H9 (cell line): ENCODE measurements around the gene UBP1. TPM values are rescaled to one million over a fixed set of nuclear protein-coding genes. Genes with fewer than 3 reads are reported as not detected.
A peak's percentile ranks its signal among the peaks of the same experiment; 100 is the strongest.

Source experiments
- DNase-seq: peaks from one replicate; pipeline ENCODE4 v3.0.0-alpha.2; 2017
- H2AFZ ChIP-seq: one replicate; pipeline ENCODE4 v1.6.1; 2013; ENCODE audit warnings: mild to moderate bottlenecking, low read length, control low read depth, moderate library complexity
- H2AK5ac ChIP-seq: 2 replicates; pipeline ENCODE4 v1.6.1; 2013; ENCODE audit warnings: low read length, control low read depth, mixed read lengths; ENCODE audit not compliant: insufficient read length
- H2BK120ac ChIP-seq: one replicate; pipeline ENCODE4 v1.6.1; 2013; ENCODE audit warnings: low read depth, mild to moderate bottlenecking, low read length, control low read depth, inconsistent platforms; ENCODE audit not compliant: poor library complexity, severe bottlenecking
- H2BK12ac ChIP-seq: 2 replicates; pipeline ENCODE4 v1.6.1; 2013; ENCODE audit warnings: low read length, control low read depth, mixed read lengths, low read depth; ENCODE audit not compliant: insufficient read length
- H2BK15ac ChIP-seq: 2 replicates; pipeline ENCODE4 v1.6.1; 2013; ENCODE audit warnings: low read depth, low read length, control low read depth
- H2BK20ac ChIP-seq: one replicate; pipeline ENCODE4 v1.6.1; 2013; ENCODE audit warnings: low read depth, mild to moderate bottlenecking, low read length, control low read depth, inconsistent platforms; ENCODE audit not compliant: poor library complexity, severe bottlenecking
- H2BK5ac ChIP-seq: 2 replicates; pipeline ENCODE4 v1.6.1; 2013; ENCODE audit warnings: low read length, control low read depth, mixed read lengths; ENCODE audit not compliant: insufficient read length
- H3K14ac ChIP-seq: 2 replicates; pipeline ENCODE4 v1.6.1; 2013; ENCODE audit warnings: low read length, control low read depth; ENCODE audit not compliant: insufficient read depth
- H3K18ac ChIP-seq: 2 replicates; pipeline ENCODE4 v1.6.1; 2013; ENCODE audit warnings: low read depth, mild to moderate bottlenecking, mixed read lengths, low read length, control low read depth; ENCODE audit not compliant: insufficient read length
- H3K23ac ChIP-seq: 2 replicates; pipeline ENCODE4 v1.6.1; 2013; ENCODE audit warnings: low read length, control low read depth, mixed read lengths, low read depth; ENCODE audit not compliant: insufficient read length
- H3K23me2 ChIP-seq: 2 replicates; pipeline ENCODE4 v1.6.1; 2013; ENCODE audit warnings: low read depth, mild to moderate bottlenecking, mixed read lengths, low read length, control low read depth; ENCODE audit not compliant: insufficient read length, poor library complexity, severe bottlenecking
- H3K27ac ChIP-seq: 2 replicates; pipeline ENCODE4 v1.5.1; 2013; ENCODE audit warnings: low read length, control low read depth, mixed read lengths, low read depth; ENCODE audit not compliant: insufficient read length
- H3K27me3 ChIP-seq: 2 replicates; pipeline ENCODE4 v1.6.1; 2013; ENCODE audit warnings: low read length, control low read depth, inconsistent platforms; ENCODE audit not compliant: insufficient read depth
- H3K4ac ChIP-seq: 2 replicates; pipeline ENCODE4 v1.6.1; 2013; ENCODE audit warnings: low read depth, mild to moderate bottlenecking, control low read depth, inconsistent platforms, low read length, moderate library complexity
- H3K4me1 ChIP-seq: 2 replicates; pipeline ENCODE4 v1.6.1; 2013; ENCODE audit warnings: low read length, control low read depth, inconsistent platforms; ENCODE audit not compliant: insufficient read depth
- H3K4me2 ChIP-seq: 2 replicates; pipeline ENCODE4 v1.6.1; 2013; ENCODE audit warnings: low read length, control low read depth, mixed read lengths; ENCODE audit not compliant: insufficient read length, insufficient read depth
- H3K56ac ChIP-seq: 2 replicates; pipeline ENCODE4 v1.6.1; 2013; ENCODE audit warnings: low read depth, mild to moderate bottlenecking, mixed read lengths, low read length, control low read depth; ENCODE audit not compliant: insufficient read length
- H3K79me1 ChIP-seq: 2 replicates; pipeline ENCODE4 v1.6.1; 2013; ENCODE audit warnings: low read depth, mild to moderate bottlenecking, moderate library complexity, low read length, control low read depth, inconsistent platforms; ENCODE audit not compliant: insufficient read depth, poor library complexity, severe bottlenecking
- H3K79me2 ChIP-seq: 2 replicates; pipeline ENCODE4 v1.6.1; 2013; ENCODE audit warnings: low read length, control low read depth, inconsistent platforms; ENCODE audit not compliant: insufficient read depth
- H3K9ac ChIP-seq: 2 replicates; pipeline ENCODE4 v1.6.1; 2013; ENCODE audit warnings: low read length, control low read depth, mixed read lengths; ENCODE audit not compliant: insufficient read length; ENCODE audit errors: extremely low read depth
- H3K9me3 ChIP-seq: one replicate; pipeline ENCODE4 v1.6.1; 2013; ENCODE audit warnings: low read depth, low read length, inconsistent platforms; ENCODE audit not compliant: control insufficient read depth
- H3T11ph ChIP-seq: one replicate; pipeline ENCODE4 v1.6.1; 2013; ENCODE audit warnings: mild to moderate bottlenecking, low read length, control low read depth, inconsistent platforms
- H4K20me1 ChIP-seq: one replicate; pipeline ENCODE4 v1.6.1; 2013; ENCODE audit not compliant: control insufficient read depth, insufficient read length, insufficient read depth
- H4K5ac ChIP-seq: 2 replicates; pipeline ENCODE4 v1.6.1; 2013; ENCODE audit warnings: low read depth, mild to moderate bottlenecking, mixed read lengths, low read length, control low read depth; ENCODE audit not compliant: insufficient read length
- H4K8ac ChIP-seq: replicated peaks from 2 replicates; pipeline ENCODE4 v1.6.1; 2013; ENCODE audit warnings: low read length, control low read depth, mixed read lengths, low read depth; ENCODE audit not compliant: insufficient read length
- H4K91ac ChIP-seq: 2 replicates; pipeline ENCODE4 v1.6.1; 2013; ENCODE audit warnings: low read depth, mild to moderate bottlenecking, moderate library complexity, mixed read lengths, low read length, control low read depth; ENCODE audit not compliant: insufficient read length
- H3K27ac Mint-ChIP-seq, 3 experiments: 2 replicates in 2 of 3; 3 replicates in 1 of 3; pipeline ENCODE4 v1.8.0; 2020 to 2021; ENCODE audit warnings: mixed read lengths in 3 of 3, mild to moderate bottlenecking in 1 of 3, moderate library complexity in 1 of 3
- H3K27me3 Mint-ChIP-seq: 2 replicates; pipeline ENCODE4 v1.8.0; 2021; ENCODE audit warnings: low read depth, mild to moderate bottlenecking, moderate library complexity, mixed read lengths
- H3K36me3 Mint-ChIP-seq, 3 experiments: 2 replicates in 2 of 3; 3 replicates in 1 of 3; pipeline ENCODE4 v1.8.0; 2020 to 2021; ENCODE audit warnings: low read depth in 3 of 3, mixed read lengths in 3 of 3; ENCODE audit not compliant: insufficient read depth in 1 of 3
- H3K4me1 Mint-ChIP-seq, 2 experiments: 2 replicates each; pipeline ENCODE4 v1.8.0; 2020; ENCODE audit warnings: mixed read lengths in 2 of 2
- H3K4me3 Mint-ChIP-seq, 2 experiments: 2 replicates in 1 of 2; 3 replicates in 1 of 2; pipeline ENCODE4 v1.8.0; 2020 to 2021; ENCODE audit warnings: mild to moderate bottlenecking in 2 of 2, mixed read lengths in 2 of 2, moderate library complexity in 1 of 2
- H3K9me3 Mint-ChIP-seq, 2 experiments: 2 replicates in 1 of 2; 3 replicates in 1 of 2; pipeline ENCODE4 v1.8.0; 2020; ENCODE audit warnings: mild to moderate bottlenecking in 2 of 2, mixed read lengths in 2 of 2, moderate library complexity in 1 of 2
- WGBS: extraction: QIAGEN DNeasy Blood & Tissue Kit; methylation state at CpG from one replicate; pipeline ENCODE4 v1.1.7; 2013; ENCODE audit warnings: missing lambda C conversion rate, low lambda C conversion rate, mixed read lengths; ENCODE audit not compliant: insufficient read length; ENCODE audit errors: extremely low coverage; 5-methylcytosine and 5-hydroxymethylcytosine counted together
- total RNA-seq: library from RNA; stranded (reverse); gene quantifications from 2 replicates; pipeline ENCODE4 v1.2.1, GENCODE V29; 2021
- TF ChIP-seq, protein P1 (sequence below): fragments of 200-600 bp; sonication (generic); conservative IDR thresholded peaks from 3 replicates; pipeline ENCODE4 v1.8.0; 2021; ENCODE audit warnings: antibody characterized with exemption, mild to moderate bottlenecking

Gene UBP1
- total RNA-seq, 1 experiment from 2014 or later = 103 TPM

- Mint-ChIP-seq H3K9me3 (no peaks in the 10 kb centered on the region), H3K27me3 (no peaks in the 10 kb centered on the region), H3K27ac (peak overlapping the region in 2 of 3 experiments; percentile 49 to 57; a peak in 4 of 7 replicates), H3K4me3 (peak overlapping the region in 1 of 2 experiments; percentile 9; a peak in 2 of 5 replicates), H3K36me3 (peaks cover 12 to 17% (median 14%) of the 10 kb centered on the region in 3 experiments; a peak in 6 of 7 replicates), H3K4me1 (peaks cover 75 to 78% of the 10 kb centered on the region in 2 experiments)
- H3K27ac ChIP-seq = no peak overlapping the region
- no peak overlapping the region for H3K9ac ChIP-seq
- no peak overlapping the region for H2BK15ac ChIP-seq
- no CpG with 5 or more reads among the region's 7 CpGs for WGBS
- no peak overlapping the region for H4K5ac ChIP-seq
- H4K91ac ChIP-seq = no peak overlapping the region
- H3K79me2 ChIP-seq = peaks cover 46% of the 10 kb centered on the region
- H2AFZ ChIP-seq = no peak overlapping the region
- H2BK20ac ChIP-seq = no peak overlapping the region
- no peaks in the 10 kb centered on the region for H4K20me1 ChIP-seq
- H3K4ac ChIP-seq = no peak overlapping the region
- DNase-seq = no peak
- H3K18ac ChIP-seq = no peak overlapping the region
- no peak overlapping the region for H3K14ac ChIP-seq
- H2BK120ac ChIP-seq = no peak overlapping the region
- H3K27me3 ChIP-seq = no peaks in the 10 kb centered on the region
- no peak overlapping the region for H2AK5ac ChIP-seq
- no peak overlapping the region for H2BK5ac ChIP-seq
- H3K23me2 ChIP-seq = no peaks in the 10 kb centered on the region
- TF ChIP-seq, protein P1, sequence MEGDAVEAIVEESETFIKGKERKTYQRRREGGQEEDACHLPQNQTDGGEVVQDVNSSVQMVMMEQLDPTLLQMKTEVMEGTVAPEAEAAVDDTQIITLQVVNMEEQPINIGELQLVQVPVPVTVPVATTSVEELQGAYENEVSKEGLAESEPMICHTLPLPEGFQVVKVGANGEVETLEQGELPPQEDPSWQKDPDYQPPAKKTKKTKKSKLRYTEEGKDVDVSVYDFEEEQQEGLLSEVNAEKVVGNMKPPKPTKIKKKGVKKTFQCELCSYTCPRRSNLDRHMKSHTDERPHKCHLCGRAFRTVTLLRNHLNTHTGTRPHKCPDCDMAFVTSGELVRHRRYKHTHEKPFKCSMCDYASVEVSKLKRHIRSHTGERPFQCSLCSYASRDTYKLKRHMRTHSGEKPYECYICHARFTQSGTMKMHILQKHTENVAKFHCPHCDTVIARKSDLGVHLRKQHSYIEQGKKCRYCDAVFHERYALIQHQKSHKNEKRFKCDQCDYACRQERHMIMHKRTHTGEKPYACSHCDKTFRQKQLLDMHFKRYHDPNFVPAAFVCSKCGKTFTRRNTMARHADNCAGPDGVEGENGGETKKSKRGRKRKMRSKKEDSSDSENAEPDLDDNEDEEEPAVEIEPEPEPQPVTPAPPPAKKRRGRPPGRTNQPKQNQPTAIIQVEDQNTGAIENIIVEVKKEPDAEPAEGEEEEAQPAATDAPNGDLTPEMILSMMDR = no peak
- H3K56ac ChIP-seq = no peak overlapping the region
- H3K79me1 ChIP-seq = peaks cover 10% of the 10 kb centered on the region
- no peak overlapping the region for H3K23ac ChIP-seq
- H4K8ac ChIP-seq = no peak overlapping the region
- no peak overlapping the region for H2BK12ac ChIP-seq
- peaks cover 16% of the 10 kb centered on the region for H3K4me1 ChIP-seq
- H3K4me2 ChIP-seq = no peak overlapping the region
- no peak overlapping the region for H3T11ph ChIP-seq
- H3K9me3 ChIP-seq = no peaks in the 10 kb centered on the region
These were observed 11.5 kb downstream of the UBP1 start for GRCh38 chr3:33428734-33429133.
